ENCODE measurements around the gene GMCL2. TPM values are rescaled to one million over a fixed set of nuclear protein-coding genes. Genes with fewer than 3 reads are reported as not detected.

The GMCL2 gene
- total and polyA plus RNA-seq, 9 of the 15 experiments (the other 6 are each of a cell fraction or from before 2014, with no cell fraction given): 0.04 TPM; not detected in 8

DNA sequence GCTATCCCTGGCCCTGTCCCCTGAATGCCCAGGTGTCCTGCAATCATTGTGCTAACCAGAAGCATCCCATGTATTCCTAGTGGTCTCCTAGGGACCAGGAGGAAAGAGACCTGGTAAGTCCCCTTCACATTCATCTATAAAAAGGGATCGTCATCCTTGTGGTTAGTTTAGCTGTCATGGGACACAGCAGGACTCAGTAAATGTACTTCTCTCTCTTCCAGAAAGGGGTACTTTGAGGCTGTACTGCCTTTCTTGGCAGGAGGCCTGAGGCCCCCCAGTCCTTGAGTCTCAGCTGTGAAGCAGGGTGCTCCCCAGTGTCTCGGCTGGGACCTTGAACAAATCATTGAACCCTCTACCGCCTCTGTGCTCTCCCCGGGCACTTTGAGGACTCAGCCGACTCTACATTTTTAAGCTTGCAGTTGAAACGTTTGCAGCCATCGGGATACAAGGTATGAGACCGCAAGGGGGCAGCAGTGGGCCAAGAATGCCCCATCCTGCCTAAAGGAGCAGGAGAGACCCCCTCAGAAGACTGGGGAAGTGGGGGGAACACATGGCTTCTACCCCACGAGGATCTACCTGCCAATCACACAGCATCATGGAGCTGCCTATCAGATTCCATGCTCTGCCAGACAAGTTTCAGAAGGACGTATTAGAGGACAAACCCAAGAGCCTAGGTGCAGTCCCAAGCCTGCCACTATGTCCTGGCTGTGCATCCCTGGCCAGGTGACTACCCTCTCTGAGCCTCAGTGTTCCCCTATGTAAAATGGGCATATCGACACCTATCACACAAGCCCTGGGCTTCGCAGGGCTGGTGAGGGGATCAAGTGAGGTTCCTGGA lies 47.8 kb upstream of the GMCL2 start (continued):
- TF ChIP-seq, protein P1, sequence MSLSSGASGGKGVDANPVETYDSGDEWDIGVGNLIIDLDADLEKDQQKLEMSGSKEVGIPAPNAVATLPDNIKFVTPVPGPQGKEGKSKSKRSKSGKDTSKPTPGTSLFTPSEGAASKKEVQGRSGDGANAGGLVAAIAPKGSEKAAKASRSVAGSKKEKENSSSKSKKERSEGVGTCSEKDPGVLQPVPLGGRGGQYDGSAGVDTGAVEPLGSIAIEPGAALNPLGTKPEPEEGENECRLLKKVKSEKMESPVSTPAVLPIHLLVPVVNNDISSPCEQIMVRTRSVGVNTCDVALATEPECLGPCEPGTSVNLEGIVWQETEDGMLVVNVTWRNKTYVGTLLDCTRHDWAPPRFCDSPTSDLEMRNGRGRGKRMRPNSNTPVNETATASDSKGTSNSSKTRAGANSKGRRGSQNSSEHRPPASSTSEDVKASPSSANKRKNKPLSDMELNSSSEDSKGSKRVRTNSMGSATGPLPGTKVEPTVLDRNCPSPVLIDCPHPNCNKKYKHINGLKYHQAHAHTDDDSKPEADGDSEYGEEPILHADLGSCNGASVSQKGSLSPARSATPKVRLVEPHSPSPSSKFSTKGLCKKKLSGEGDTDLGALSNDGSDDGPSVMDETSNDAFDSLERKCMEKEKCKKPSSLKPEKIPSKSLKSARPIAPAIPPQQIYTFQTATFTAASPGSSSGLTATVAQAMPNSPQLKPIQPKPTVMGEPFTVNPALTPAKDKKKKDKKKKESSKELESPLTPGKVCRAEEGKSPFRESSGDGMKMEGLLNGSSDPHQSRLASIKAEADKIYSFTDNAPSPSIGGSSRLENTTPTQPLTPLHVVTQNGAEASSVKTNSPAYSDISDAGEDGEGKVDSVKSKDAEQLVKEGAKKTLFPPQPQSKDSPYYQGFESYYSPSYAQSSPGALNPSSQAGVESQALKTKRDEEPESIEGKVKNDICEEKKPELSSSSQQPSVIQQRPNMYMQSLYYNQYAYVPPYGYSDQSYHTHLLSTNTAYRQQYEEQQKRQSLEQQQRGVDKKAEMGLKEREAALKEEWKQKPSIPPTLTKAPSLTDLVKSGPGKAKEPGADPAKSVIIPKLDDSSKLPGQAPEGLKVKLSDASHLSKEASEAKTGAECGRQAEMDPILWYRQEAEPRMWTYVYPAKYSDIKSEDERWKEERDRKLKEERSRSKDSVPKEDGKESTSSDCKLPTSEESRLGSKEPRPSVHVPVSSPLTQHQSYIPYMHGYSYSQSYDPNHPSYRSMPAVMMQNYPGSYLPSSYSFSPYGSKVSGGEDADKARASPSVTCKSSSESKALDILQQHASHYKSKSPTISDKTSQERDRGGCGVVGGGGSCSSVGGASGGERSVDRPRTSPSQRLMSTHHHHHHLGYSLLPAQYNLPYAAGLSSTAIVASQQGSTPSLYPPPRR (CRISPR knock-in tag; IDR thresholded peaks at IDR 0.05; ENCODE audit: borderline replicate concordance): no peak
- TF ChIP-seq NFE2 (IDR thresholded peaks at IDR 0.05; ENCODE audit: low read depth) (no peak), SAP30 (IDR thresholded peaks at IDR 0.05; ENCODE audit: borderline replicate concordance, insufficient read depth, low read depth, low read length, poor library complexity, severe bottlenecking) (no peak), FUS (optimal IDR thresholded peaks at IDR 0.05; ENCODE audit: low read depth, low read length) (no peak), THRB (CRISPR knock-in tag; conservative IDR thresholded peaks at IDR 0.05) (no peak), PTRF (tag; IDR thresholded peaks at IDR 0.05) (no peak), ZBTB17 (CRISPR knock-in tag; IDR thresholded peaks at IDR 0.05) (no peak), HDAC2 (IDR thresholded peaks at IDR 0.05) (peak; percentile 69), POLR2H (tag; IDR thresholded peaks at IDR 0.05; ENCODE audit: low read depth) (no peak), OTX1 (CRISPR knock-in tag; IDR thresholded peaks at IDR 0.05) (no peak), FOXJ3 (CRISPR knock-in tag; IDR thresholded peaks at IDR 0.05) (no peak), DPF2 (IDR thresholded peaks at IDR 0.05) (no peak), MCM2 (IDR thresholded peaks at IDR 0.05; ENCODE audit: low read depth) (no peak), CREM (IDR thresholded peaks at IDR 0.05; ENCODE audit: low read depth) (peak; percentile 41; the same call in 1 of the 2 replicates), ZFX (CRISPR knock-in tag; IDR thresholded peaks at IDR 0.05) (peak; percentile 19; the same call in 1 of the 2 replicates), ZNF408 (CRISPR knock-in tag; IDR thresholded peaks at IDR 0.05; ENCODE audit: low read depth) (no peak), ATF4 (CRISPR knock-in tag; IDR thresholded peaks at IDR 0.05) (no peak), SRSF1 (IDR thresholded peaks at IDR 0.05; ENCODE audit: low read depth, low read length) (no peak), YBX1 (IDR thresholded peaks at IDR 0.05) (no peak)
- TF ChIP-seq, protein P2, sequence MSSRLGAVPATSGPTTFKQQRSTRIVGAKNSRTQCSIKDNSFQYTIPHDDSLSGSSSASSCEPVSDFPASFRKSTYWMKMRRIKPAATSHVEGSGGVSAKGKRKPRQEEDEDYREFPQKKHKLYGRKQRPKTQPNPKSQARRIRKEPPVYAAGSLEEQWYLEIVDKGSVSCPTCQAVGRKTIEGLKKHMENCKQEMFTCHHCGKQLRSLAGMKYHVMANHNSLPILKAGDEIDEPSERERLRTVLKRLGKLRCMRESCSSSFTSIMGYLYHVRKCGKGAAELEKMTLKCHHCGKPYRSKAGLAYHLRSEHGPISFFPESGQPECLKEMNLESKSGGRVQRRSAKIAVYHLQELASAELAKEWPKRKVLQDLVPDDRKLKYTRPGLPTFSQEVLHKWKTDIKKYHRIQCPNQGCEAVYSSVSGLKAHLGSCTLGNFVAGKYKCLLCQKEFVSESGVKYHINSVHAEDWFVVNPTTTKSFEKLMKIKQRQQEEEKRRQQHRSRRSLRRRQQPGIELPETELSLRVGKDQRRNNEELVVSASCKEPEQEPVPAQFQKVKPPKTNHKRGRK (tag; IDR thresholded peaks at IDR 0.05): no peak

Data from K562 (cell line).